Stimulated activated CD4-positive, alpha-beta T cell treated with anti-CD3 and anti-CD28 coated beads, Interleukin-2, amount 100 ng/mL, for 24 hours (primary cell): ENCODE measurements around the gene HSD11B1L.
"Not testable (repeated sequence)": the region's sequence is repeated elsewhere in the genome, so short reads cannot be mapped to it uniquely, and the experiment has no call there.

Experiments used
- DNase-seq, 2 donors: peaks; one replicate each; pipeline ENCODE4 v3.0.0-alpha.2; 2020

The HSD11B1L gene

DNA sequence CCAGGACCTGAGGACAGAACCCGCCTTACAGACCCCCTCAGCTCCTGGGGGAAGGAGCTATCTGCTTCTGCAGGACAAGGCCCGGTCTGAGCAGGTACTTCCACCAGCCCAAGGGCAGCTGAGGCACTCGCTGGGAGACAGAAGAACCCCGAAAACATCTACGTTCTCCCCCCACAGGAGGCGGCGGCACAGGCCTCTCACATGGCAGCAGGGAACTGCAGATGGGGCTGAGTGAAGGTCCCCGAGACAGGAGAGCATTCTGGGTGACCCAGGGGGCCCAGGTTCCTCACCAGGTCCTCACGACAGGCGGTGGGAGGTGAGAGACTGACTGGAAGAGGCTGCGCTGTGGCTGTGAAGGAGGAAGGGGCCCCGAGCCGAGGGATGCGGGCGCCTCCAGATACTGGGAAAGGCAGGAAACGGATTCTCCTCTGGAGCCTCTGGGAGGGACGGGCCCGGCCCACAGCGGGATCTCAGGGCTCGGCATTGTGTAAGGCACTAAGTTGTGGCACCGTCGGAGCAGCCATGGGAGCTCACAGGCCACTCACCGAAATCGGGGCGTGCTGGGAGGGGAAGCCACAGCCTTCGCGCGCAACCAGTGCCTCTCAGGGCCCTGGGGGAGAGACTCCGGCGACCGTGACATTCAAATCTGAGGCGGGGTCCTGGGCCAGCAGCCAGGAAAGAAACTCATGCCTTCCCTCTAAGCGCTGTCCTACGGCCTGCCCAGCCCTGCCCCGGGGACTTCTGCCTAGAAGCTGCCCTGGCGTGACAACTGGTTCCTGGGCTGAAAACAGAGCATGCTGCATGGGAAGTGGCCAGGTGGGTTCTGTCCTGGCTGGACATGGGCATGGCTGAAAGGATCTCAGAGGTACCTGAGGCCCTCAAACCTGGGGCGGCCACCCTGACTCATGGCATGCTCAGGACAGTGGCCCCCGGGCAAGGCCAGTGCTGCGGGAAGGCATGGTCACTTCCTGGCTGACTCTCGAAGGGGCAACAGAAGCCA lies 23.3 kb downstream of the HSD11B1L start:
- DNase-seq: no peak

DNA sequence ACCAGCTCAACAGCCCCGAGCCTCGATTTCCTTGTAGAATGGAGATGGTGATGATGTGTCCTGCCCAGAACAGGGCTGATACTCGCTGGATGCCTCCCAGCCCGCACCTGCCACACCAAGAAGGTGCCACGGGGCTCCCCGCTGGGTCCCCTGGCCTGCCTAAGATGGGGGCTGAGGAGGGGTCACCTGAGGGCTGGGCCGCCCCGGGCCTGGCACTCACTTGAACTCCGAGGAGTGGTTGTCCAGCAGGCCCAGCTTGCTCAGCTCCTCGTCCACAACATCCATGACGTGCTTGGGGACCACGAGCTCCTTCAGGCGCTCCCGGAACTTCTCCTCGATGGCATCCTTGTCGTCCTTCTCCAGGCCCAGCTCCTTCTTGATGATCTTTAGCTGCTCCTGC lies 24.7 kb downstream of the HSD11B1L start:
- DNase-seq: no peak

GRCh38 chr19:5706876-5707573 lies 26.2 kb downstream of the HSD11B1L start:
- no peak for DNase-seq

DNA sequence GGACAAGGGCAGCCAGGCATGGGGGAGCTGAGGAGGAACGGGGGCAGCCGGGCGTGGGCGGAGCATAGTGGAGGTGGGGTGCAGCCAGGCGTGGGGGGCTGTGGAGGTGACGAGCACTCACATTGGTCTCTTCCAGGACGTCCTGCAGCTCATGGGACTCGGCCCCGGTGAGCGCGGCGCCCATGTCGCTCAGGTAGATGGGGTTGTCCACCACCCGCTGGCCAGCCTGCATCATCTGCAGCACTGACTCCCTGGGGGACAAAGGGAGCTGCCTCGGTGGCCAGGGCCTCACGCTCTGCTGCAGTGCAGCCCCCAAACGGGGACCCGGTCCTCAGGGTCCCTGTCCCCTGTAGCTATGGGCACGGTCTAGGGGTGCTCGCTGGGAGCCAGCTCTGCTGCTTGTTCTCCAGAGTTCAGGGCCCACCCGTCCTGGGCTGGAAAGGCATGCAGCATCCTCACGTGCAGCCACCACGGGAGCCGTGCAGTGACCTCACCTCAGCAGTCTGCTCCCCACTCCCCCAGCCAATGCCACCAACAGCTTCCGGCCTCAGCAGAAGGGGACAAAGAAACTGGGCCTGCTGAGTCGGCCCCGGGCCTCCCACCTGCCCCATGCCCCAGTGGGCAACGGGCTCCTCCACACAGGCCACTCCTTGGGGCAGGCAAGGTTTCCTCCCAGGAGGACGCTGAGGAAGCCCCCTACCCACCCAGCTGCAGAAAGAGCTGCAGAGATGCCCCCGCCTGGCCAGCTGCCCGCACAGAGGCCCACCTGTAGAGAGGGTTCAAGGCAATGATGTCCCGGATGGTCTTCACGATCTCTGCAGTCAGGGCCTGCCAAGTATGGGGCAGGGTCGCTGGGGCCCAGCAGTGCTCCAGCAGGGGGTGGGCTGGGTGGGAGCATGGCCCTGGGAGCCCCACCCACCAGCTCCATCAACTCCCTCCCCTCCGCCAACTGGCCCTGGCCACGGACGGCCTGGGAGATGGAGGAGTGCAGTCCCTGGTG lies 27.0 kb downstream of the HSD11B1L start:
- no peak for DNase-seq

DNA sequence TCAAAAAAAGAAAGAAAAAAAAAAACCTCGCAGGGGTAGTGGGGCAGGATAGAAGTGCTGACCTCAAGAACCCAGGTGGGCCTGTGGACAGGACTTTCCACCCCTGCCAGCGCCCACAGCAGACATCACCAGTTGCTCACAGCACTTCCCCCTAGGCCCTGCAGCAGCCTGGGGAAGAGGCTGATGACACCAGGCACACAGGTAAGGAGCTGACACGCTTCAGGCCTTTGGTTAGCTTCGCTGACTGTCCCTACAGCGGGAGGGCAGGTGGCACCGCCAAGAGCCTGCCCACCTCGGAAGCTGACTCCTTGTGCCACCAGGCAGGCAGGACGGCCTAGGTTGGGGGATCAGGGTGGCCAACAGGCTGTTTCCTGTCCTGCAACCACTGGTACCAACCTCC lies 30.2 kb downstream of the HSD11B1L start:
- no peak for DNase-seq

DNA sequence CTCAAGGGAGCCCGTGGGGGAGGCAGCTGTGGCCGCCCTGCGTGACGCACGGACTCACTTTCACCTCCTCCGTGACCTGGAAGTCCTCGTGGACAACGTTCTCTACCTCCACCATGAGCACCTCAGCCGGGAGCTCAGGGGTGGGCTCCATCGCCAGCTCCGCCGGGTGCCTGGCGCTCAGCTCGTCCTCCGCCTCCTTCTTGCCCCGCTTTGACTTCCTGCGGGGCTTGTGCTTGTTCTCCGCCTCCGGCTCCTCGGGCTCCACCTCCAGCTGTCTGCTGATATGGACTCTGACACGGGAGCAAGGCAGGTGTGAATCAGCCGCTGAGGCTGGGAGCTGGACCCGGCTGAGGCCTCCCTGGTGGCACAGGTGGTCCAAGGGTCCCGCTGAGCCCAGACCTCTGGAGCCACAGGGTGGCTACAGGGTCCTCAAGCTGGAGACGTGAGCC lies 30.9 kb downstream of the HSD11B1L start:
- no peak for DNase-seq

- DNase-seq: no peak
These were observed 32.4 kb downstream of the HSD11B1L start for GRCh38 chr19:5713228-5713627.

DNA sequence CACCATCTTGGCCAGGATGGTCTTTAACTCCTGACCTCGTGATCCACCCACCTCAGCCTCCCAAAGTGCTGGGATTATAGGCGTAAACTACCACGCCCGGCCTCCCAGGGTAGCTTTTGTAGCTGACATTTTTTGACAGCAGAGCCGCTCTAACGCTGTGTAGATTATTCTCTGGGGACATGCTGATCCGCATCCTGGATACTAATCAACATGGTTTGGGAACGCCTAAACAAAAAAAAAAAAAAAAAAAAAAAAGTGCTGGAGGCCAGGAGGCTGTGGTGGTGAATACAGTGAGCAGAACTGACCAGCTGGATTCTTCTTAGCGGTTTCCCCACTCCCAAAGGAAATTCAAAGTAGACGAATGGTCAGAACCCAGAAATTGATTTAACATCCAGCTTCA lies 34.0 kb downstream of the HSD11B1L start:
- DNase-seq: no peak

DNA sequence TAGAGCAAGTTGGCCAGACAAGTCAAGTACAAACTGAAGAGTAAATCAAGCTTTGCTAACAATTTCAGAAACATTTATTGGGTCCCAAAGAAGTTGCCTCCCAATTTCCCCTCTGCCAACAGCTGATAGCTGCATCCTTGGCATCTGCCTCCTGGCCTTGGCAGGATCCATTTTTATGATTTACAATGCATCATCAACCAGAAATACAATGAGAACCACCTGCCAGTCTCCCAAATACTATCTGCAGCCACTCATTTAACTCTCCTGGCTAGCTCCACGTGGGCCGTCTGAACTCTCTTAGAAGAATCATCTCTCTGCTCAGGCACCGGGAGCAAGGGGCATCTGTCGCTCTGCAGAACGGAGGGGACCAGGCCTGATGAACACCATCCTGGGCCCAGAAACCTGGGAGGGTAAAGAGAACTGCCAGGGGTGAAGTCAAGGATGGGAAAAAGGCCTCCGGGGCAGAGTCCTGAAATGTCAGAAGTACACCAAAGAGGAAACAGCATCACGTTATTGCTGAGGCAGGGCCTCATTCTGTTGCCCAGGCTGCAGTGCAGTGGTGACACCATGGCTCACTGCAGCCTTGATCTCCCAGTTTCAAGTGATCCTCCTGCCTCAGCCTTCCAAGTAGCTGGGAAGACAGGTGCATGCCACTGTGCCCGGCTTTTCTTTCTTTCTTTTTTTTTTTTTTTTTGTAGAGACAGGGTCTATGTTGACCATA lies 36.5 kb downstream of the HSD11B1L start:
- DNase-seq: no peak

- peak; percentile 65 to 71 for DNase-seq
These were observed 37.3 kb downstream of the HSD11B1L start for GRCh38 chr19:5718037-5718578.

DNA sequence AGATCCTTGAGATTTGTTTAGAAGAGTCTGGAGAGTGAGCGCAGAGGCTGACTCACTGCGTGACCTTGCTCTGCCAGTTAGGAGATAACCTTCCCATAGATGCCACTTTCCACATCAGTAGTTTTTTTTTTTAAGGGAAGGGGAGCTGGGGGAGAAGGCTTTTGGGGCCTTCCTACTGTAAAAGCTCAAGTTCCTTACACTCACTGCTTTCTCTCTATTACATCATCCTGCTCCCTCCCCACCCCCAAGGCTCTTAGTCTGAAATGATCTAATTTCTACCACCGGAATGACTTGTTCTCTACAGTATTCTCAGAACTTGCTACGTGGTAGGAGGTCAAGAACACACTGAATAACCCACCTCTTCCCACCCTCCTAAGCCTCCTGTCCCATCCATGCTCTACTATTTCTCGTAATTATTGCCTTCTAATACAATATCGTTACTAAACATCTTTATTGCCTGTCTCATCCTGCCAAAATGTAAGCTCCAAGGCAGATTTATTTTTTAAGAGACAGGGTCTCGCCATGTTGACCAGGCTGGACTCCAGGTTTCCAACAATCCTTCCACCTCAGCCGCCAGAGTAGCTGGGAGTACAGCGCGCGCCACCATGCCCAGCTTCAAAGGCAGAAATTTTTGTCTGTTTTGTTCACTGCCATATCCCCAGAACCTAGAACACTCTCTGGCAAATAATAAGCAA lies 37.9 kb downstream of the HSD11B1L start:
- DNase-seq: peak; percentile 61 to 75

DNA sequence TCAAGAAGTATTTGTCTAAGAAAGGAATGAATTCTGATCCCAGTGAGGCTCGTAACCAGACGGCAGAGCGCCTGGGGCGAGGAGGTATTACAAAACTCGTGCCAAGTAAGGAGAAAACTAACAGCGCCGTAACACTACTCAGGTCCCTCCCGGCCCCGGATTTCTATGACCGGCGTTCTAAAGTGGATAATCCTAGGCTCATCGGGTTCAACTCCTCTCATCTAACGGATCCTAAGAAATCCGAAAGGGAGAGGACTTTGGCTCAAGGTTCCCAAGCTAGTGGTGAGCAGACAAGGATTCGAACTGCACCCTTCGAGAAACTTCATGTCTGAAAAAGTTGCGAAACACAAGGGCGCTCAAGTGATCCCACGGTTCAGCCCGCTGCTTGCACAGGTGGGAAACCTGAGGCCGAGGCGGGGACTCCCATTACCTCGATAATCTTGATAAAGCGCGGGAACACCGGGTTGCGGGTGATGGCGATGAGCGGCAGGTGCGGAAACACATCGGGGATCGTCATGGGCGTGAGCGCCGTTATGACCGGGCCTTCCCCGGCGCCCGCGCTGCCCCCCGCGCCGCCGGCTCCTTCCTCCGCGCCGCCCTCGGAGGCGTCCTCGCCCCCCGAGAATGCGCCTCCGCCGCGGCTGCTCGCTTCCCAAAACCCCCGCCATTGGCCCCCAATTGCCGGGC lies 38.6 kb downstream of the HSD11B1L start:
- peak in 1 of 2 donors; percentile 44 for DNase-seq

DNA sequence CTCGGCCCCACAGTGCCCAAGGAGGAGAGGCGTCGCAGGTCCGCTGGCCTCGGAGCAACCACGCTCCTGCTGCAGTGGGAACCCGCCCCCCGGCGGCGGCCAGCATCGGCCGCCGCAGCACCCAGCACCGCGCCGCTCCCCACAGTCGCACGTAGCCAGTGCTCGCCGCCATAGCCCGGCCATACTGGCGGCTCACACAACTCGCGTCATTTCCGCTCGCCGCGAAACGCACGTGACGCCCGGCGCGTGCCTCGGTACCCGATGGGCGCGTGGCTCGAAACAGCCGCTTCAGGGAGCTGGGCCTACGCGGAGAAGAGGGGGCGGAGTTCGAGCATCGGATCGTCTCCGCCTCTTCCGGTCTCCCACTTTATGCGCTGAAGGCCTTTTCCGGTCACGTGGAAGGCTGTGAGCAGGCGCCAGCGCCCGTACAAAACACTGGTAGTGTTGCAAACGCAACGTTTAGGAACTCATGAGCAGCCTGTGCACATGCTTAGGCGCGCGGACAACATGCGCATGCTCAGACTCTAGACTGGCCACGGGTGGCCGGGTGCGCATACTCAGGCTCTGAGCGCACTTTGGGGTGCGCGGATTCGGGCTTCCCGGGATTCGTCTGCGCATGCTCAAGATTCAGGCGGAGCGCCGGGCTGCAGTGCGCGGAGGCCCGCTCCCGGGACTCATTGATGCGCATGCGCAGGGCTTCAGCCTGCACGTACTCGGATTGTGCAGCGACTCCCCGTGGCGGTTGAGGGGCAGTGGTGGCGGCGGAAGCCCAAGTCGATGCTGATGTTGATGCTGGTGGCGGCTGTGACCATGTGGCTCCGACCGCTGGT lies 39.3 kb downstream of the HSD11B1L start, which contains the start of the genes CATSPERD and LONP1:
Gene CATSPERD (plus strand): TSS at position 677 of the 830 bp plus-strand sequence. CDS start 101 bp downstream, at position 778.
Gene LONP1 (minus strand): TSS at position 186 of the 830 bp plus-strand sequence. CDS start 14 bp downstream, at position 172.
- peak; percentile 98 to 99 for DNase-seq

GRCh38 chr19:5727453-5728050 lies 46.7 kb downstream of the HSD11B1L start:
- DNase-seq: no peak

DNA sequence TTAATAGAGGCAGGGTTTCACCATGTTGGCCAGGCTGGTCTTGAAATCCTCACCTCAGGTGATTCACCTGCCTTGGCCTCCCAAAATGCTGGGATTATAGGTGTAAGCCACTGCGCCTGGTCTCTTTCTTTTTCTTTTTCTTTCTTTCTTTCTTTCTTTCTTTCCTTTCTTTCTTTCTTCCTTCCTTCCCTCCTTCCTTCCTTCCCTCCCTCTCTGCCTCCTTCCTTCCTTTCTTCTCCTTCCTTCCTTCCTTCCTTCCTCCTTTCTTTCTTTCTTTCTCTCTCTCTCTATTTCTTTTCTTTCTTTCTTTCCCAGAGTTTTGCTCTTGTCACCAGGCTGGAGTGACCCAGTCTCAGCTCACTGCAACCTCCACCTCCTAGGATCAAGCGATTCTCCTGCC lies 52.3 kb downstream of the HSD11B1L start:
- DNase-seq: not testable (repeated sequence)
